ENCODE measurements around the gene PLEKHN1.

PLEKHN1 gene

DNA sequence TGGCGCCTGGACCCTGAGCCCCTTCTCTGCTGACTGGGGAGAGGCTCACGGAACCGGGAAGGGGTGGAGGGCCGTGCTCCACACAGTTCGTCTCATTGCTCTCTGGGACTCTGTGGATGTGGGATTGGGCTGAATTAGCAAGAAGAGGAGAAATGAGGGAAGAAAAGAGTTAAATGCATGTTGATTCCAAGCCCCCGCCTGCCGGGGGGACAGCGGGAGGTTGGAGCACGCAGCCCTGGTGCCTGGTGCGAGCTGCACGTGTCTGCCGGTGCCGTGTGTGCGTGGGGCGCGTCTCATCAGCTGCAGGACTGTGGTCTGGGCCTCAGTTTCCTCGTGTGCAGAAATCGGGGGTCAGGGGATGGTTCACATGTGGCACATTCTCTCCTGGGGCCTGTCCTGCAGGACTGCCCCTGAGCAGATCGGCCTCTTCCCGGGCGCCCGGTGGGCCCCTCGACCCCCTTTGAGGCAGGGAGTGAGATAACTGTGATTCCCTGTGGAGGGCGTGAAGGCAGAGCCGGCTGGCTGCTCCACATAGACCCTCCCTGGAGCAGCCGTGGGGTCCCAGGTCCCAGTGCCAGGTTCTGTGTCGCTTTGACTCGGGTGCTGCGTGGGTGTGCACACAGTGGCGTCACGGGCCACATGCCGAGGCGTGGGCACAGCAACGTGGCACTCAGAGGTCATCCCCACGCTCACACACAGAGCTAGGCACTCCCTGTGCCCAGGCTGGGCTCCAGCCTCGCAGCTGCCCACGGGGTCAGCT is 31.1 kb upstream of the PLEKHN1 start:
- no peak for TF ChIP-seq CTCF (IDR thresholded peaks at IDR 0.05; ENCODE audit: control extremely low read depth, extremely low read depth, low read depth, missing control alignments)
- CTCF ChIA-PET = no interaction called here
- POLR2A ChIA-PET = no interaction called here
- no peak for DNase-seq (ENCODE audit: extremely low spot score)

DNA sequence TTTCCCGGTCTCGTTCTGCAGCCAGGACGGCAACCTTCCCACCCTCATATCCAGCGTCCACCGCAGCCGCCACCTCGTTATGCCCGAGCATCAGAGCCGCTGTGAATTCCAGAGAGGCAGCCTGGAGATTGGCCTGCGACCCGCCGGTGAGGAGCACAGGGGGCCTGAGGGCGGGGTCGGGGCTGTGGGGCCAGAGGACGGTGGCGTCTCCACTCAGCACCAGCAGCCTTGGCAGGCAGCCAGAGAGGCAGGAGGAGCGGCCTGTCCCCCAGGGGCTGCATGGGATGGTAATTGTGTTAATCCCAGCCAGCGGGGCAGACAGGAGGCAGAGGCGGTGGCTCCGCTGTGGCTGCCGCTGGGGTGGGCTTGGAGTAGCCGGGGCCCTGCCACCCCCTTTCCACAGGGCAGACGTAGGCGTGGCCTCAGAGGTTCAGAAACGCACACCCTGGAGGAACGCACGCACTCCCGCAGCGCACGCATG is 30.5 kb upstream of the PLEKHN1 start:
- TF ChIP-seq CTCF (IDR thresholded peaks at IDR 0.05; ENCODE audit: control extremely low read depth, extremely low read depth, low read depth, missing control alignments) = no peak
- CTCF ChIA-PET = no interaction called here
- no peak for DNase-seq (ENCODE audit: extremely low spot score)
- POLR2A ChIA-PET = no interaction called here

- DNase-seq (ENCODE audit: extremely low spot score) = no peak
- POLR2A ChIA-PET = no interaction called here
- no peak for TF ChIP-seq CTCF (IDR thresholded peaks at IDR 0.05; ENCODE audit: control extremely low read depth, extremely low read depth, low read depth, missing control alignments)
- CTCF ChIA-PET = interaction anchor here (5.6 kb wide), 1 partner anchor 32 kb away, joined by 34 read pairs; no protein-coding TSS in a partner anchor
These were observed 29.7 kb upstream of the PLEKHN1 start for GRCh38 chr1:936348-937264.

DNA sequence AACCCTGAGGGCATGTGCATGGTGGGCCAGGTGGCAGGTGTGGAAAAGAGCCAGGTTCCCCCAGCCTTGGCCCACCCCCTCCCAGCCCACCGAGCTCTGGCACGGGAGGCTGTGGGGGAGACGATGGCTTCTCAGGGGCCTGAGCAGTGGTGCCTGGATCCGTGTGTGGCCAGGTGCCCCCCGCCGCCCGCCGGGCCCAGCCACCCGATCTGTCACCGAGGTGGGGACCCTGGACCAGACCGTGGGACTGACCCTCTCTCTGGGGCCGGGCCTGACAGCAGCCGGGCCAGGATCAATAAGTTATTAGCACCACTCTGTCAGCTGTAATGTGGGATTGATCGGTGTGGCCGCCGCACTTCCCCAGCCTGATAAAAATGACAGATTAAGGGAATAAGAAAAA is 28.8 kb upstream of the PLEKHN1 start:
- DNase-seq (ENCODE audit: extremely low spot score) = no peak
- ChIA-PET CTCF (interaction anchor here (1.1 to 5.6 kb wide), 6 partner anchors 9 to 65 kb away, joined by 4 to 34 read pairs (median 6); no protein-coding TSS in a partner anchor), POLR2A (no interaction called here)
- TF ChIP-seq CTCF (IDR thresholded peaks at IDR 0.05; ENCODE audit: control extremely low read depth, extremely low read depth, low read depth, missing control alignments) = no peak

DNA sequence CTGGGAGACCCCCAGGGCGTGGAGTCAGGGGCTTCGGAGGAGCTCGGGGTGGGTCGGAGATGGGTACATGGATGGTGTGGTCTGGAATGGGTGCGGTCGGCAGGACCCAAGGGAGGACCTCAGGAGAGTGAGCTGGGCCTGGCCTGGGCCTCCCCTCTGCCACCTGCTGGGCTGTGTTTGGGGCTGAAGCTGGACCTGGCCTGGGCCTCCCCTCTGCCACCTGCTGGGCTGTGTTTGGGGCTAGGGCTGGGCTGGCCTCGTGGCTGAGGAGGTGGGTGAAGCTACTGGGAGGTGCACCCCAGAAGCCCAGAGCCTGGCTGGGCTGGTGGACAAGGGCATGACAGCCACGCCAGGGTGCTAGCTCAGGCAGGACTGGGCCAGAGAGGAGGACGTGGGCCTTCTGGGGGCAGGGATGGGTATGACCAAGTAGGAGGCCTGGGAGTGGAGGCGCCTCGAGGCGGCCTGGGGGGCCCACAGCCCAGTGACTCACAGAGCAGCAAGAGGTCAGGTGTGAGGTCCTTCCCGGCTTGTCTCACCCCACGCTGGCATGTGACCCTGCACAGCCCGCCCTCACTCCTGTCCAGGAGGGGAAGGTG is 28.1 kb upstream of the PLEKHN1 start:
- peak; percentile 78 for TF ChIP-seq CTCF (IDR thresholded peaks at IDR 0.05; ENCODE audit: control extremely low read depth, extremely low read depth, low read depth, missing control alignments)
- CTCF ChIA-PET = interaction anchor here (0.9 to 5.6 kb wide), 7 partner anchors 8 to 69 kb away, joined by 4 to 34 read pairs (median 5); no protein-coding TSS in a partner anchor
- POLR2A ChIA-PET = no interaction called here
- DNase-seq (ENCODE audit: extremely low spot score) = no peak

All from GM10248 (cell line).